ENCODE results near the gene CHMP1A. TPM values are rescaled to one million over a fixed set of nuclear protein-coding genes. Genes with fewer than 3 reads are reported as not detected.

Gene CHMP1A
- total and polyA plus RNA-seq, 2 of the 8 experiments (the other 6 are each of a cell fraction or from before 2014, with no cell fraction given) = 64.4 to 75.8 TPM

GRCh38 chr16:89655062-89655643 is 2.4 kb downstream of the CHMP1A start (continued):
- no peak for TF ChIP-seq CTCF (IDR thresholded peaks at IDR 0.05; ENCODE audit: control extremely low read depth in 1 of 3, insufficient read depth in 1 of 3, low read depth in 1 of 3, low read length in 3 of 3)
- no peak for TF ChIP-seq NANOG (IDR thresholded peaks at IDR 0.05; ENCODE audit: insufficient read depth, low read depth, low read length, poor library complexity, severe bottlenecking)
- no peak for TF ChIP-seq MAFK (IDR thresholded peaks at IDR 0.05; ENCODE audit: low read depth, low read length)
- no peak for TF ChIP-seq YY1 (IDR thresholded peaks at IDR 0.05; ENCODE audit: low read depth, low read length)
- TF ChIP-seq EZH2 (IDR thresholded peaks at IDR 0.05; ENCODE audit: low read depth, low read length, severe bottlenecking) = no peak
- TF ChIP-seq HDAC6 (IDR thresholded peaks at IDR 0.05; ENCODE audit: low read depth, low read length) = no peak
- no peak for TF ChIP-seq POLR2A (IDR thresholded peaks at IDR 0.05; ENCODE audit: control extremely low read depth in 1 of 2, low read depth in 2 of 2, low read length in 2 of 2)

Measured in H1 (cell line).